GM12875 (cell line): Measurements from ENCODE around the gene WWOX.

Source experiments
- H3K4me3 ChIP-seq: one replicate; pipeline ENCODE4 v1.5.1; 2011; ENCODE audit warnings: low read depth, low read length, control low read depth
- CTCF ChIP-seq: IDR thresholded peaks from 2 replicates; pipeline ENCODE4 v1.5.1; 2011; ENCODE audit warnings: low read depth, mild to moderate bottlenecking, control low read depth, inconsistent platforms, low read length, moderate library complexity, borderline replicate concordance; ENCODE audit not compliant: insufficient read depth

WWOX gene

GRCh38 chr16:78987666-78988065 is 888.2 kb downstream of the WWOX start:
- no peak for TF ChIP-seq CTCF
- H3K4me3 ChIP-seq, result no peak overlapping the region

DNA sequence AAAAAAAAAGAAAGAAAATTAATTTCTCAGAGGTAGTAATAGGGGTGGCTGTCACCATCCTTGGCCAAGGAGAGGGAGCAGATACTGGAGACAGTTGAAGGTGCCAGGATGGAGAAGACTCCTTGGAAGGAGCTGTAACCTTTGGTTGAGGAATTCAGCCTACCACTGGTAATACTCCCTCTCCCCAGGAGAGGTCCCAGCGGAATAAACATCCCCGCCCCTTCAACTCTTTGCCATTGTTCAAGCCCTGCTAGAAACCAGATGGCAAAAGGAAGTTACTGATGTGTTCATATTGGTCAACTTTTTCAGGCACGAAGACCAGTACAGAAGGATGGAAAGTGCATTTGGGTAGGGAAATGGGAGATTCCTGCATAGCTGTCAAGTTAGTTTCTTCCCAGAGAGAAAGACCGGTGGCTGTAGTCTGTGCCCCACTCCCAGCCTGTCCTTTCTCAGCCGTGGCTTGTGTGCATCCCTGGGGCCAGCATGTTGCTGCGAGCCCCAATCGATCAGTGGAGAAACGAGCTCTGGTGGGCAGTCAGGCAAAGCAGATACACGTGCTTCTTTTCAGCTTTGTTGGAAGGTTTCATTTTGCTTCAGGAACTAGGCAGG is 889.0 kb downstream of the WWOX start:
- H3K4me3 ChIP-seq, result no peak overlapping the region

DNA sequence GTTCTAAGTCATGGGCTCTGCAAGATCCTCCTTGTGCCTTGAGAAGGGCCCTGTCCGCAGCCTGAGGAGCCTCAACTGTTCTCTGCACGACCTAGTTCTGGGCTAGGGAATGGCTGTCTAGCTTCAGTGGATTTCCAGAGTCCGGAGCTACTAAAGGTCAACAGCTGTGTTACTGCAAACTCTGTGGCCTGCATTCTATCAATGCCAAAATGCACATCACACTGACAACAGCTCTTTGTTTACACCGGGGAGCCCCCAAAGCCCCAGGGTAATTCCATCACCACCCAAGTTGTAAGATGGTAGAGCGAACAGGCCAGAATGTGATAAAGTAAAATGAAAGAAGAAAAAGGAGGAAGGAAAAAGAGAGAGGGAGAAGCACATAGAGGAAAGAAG is 890.9 kb downstream of the WWOX start:
- no peak for TF ChIP-seq CTCF
- no peak overlapping the region for H3K4me3 ChIP-seq

More for the DNA sequence above, 889.0 kb downstream of the WWOX start:
- TF ChIP-seq CTCF, result no peak

DNA sequence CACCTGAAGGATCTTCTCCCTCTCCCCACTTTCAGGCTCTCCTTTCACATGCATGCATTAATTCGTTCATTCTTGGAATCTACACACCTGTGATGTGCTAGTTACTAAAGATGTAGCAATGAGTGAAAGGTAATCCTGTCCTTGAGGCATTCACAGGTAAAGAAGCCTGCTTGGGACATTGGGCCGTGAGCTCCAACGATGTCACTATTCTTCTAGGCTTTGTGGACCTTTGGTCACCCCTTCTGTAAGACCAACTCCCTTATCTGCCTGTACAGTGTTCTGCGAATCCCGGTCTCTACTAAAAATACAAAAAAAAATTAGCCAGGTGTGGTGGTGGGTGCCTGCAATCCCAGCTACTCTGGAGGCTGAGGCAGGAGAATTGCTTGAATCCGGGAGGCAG is 892.5 kb downstream of the WWOX start:
- H3K4me3 ChIP-seq, result no peak overlapping the region
- no peak for TF ChIP-seq CTCF

GRCh38 chr16:78993346-78993745 is 893.9 kb downstream of the WWOX start:
- H3K4me3 ChIP-seq, result no peak overlapping the region
- TF ChIP-seq CTCF, result no peak

DNA sequence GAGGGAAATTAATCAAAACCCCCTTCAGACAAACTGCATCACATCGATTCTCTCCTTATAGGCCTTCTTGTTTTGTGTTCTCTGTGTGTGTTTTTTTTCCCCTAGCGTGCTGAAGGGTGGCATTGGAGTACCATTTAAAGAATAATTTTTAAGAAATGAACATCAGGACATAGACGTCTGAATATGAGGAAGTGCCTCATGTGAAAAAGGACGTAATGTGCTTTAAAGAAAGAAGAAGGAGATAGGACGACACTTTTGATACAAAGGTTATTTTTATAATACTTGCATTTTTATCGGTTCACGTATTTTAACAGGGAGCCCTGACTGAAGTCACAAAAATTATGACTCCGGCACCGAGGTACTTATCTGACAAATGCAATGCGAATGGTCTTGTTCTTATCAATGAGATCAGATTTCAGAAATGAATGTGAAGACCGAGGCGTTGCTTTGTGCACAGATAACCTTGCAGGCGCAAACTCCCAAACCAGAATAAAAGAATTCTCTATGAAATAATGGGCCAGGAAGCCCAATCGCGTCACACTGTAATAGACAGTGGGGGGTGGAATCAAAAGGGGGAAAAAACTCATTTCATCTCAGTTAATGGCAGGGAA is 894.8 kb downstream of the WWOX start:
- TF ChIP-seq CTCF, result no peak
- no peak overlapping the region for H3K4me3 ChIP-seq

- no peak for TF ChIP-seq CTCF
- no peak overlapping the region for H3K4me3 ChIP-seq
Measured at GRCh38 chr16:78995441-78995840, 896.0 kb downstream of the WWOX start.
